ENCODE measurements around the gene RAB26. TPM values are rescaled to one million over a fixed set of nuclear protein-coding genes. Genes with fewer than 3 reads are reported as not detected.

RAB26 gene
- total and polyA plus RNA-seq, 2 donors (not counting 3 experiments of a cell fraction or from before 2014, with no cell fraction given), result 0.91 to 2.0 TPM

- intact Hi-C loops (cut with micrococcal nuclease) (no loop called here), dilution Hi-C loops (cut with MboI; ENCODE audit: extremely low pct_ligation_motif_present, low sequenced_read_pairs) (no loop called here)
- no peaks in the 10 kb centered on the region for H3K4me1 ChIP-seq (ENCODE audit: control insufficient read depth, extremely low read depth, insufficient read depth, low read length)
- H3K27ac ChIP-seq (ENCODE audit: insufficient read depth, low read depth, low read length), result no peak overlapping the region
- H3K36me3 ChIP-seq (ENCODE audit: control insufficient read depth in 2 of 2, extremely low read depth in 1 of 2, insufficient read depth in 2 of 2, low read length in 2 of 2), result no peaks in the 10 kb centered on the region
- H3K79me2 ChIP-seq (ENCODE audit: control insufficient read depth, insufficient read depth, low read length), result no peaks in the 10 kb centered on the region
- no peaks in the 10 kb centered on the region for H4K20me1 ChIP-seq (replicated peaks; ENCODE audit: control insufficient read depth, extremely low read depth, insufficient read depth, low read length)
- DNase-seq (ENCODE audit: low read depth, low spot score), result no peak
- H3K4me2 ChIP-seq (ENCODE audit: insufficient read depth, low read length), result no peak overlapping the region
- no peak for TF ChIP-seq EZH2 (IDR thresholded peaks at IDR 0.05; ENCODE audit: borderline replicate concordance, low read depth, low read length, severe bottlenecking)
- TF ChIP-seq MAX (IDR thresholded peaks at IDR 0.05; ENCODE audit: insufficient read depth, insufficient read length), result no peak
- TF ChIP-seq GATA2 (IDR thresholded peaks at IDR 0.05; ENCODE audit: insufficient read depth, insufficient read length, low read depth, low read length), result no peak
- no peak for TF ChIP-seq FOS (IDR thresholded peaks at IDR 0.05; ENCODE audit: borderline replicate concordance, insufficient read depth, low read length)
- TF ChIP-seq CTCF (IDR thresholded peaks at IDR 0.05; ENCODE audit: extremely low read depth in 1 of 2, insufficient read depth in 1 of 2, low read depth in 1 of 2, low read length in 2 of 2), result no peak
- no peak for TF ChIP-seq JUN (IDR thresholded peaks at IDR 0.05; ENCODE audit: borderline replicate concordance, insufficient read depth, insufficient read length, low read depth)
- TF ChIP-seq MYC (IDR thresholded peaks at IDR 0.05; ENCODE audit: low read depth, low read length), result no peak
- TF ChIP-seq POLR2AphosphoS5 (IDR thresholded peaks at IDR 0.05; ENCODE audit: insufficient read depth, low read depth, low read length), result no peak
- no peak for TF ChIP-seq POLR2A (IDR thresholded peaks at IDR 0.05; ENCODE audit: low read depth, low read length)
- CTCF ChIA-PET, result no interaction called here
- BruUV-seq (replicated peaks), result no TSS peak
- H2AFZ ChIP-seq (ENCODE audit: low read depth, low read length), result no peak overlapping the region
- no peak overlapping the region for H3K4me3 ChIP-seq (replicated peaks in 1 of 3; ENCODE audit: insufficient read depth in 1 of 3, low read depth in 1 of 3, low read length in 3 of 3)
- H3K9me3 ChIP-seq (replicated peaks; ENCODE audit: control insufficient read depth, insufficient read depth, low read length), result no peaks in the 10 kb centered on the region
- POLR2A ChIA-PET, result interaction anchor here (0.9 kb wide), 1 partner anchor 35 kb away, joined by 4 read pairs; the partner anchor contains the start of gene TRAF7
- no peaks in the 10 kb centered on the region for H3K9me1 ChIP-seq (replicated peaks; ENCODE audit: control insufficient read depth, extremely low read depth, insufficient read depth, low read length)
- FAIRE-seq, result no peak
- no peak overlapping the region for H3K9ac ChIP-seq (replicated peaks; ENCODE audit: extremely low read depth, insufficient read depth, low read length)
- H3K27me3 ChIP-seq (ENCODE audit: control insufficient read depth in 2 of 2, insufficient read depth in 2 of 2, low read length in 2 of 2), result peaks cover 10 to 13% of the 10 kb centered on the region in 2 experiments
Observed at GRCh38 chr16:2190659-2191445, 42.4 kb downstream of the RAB26 start.
